ENCODE results near the gene SMG1.

SMG1 gene

GRCh38 chr16:18783430-18784341, 142.5 kb downstream of the SMG1 start:
- no peak for TF ChIP-seq GATA2 (IDR thresholded peaks at IDR 0.05; ENCODE audit: low read depth, low read length)

DNA sequence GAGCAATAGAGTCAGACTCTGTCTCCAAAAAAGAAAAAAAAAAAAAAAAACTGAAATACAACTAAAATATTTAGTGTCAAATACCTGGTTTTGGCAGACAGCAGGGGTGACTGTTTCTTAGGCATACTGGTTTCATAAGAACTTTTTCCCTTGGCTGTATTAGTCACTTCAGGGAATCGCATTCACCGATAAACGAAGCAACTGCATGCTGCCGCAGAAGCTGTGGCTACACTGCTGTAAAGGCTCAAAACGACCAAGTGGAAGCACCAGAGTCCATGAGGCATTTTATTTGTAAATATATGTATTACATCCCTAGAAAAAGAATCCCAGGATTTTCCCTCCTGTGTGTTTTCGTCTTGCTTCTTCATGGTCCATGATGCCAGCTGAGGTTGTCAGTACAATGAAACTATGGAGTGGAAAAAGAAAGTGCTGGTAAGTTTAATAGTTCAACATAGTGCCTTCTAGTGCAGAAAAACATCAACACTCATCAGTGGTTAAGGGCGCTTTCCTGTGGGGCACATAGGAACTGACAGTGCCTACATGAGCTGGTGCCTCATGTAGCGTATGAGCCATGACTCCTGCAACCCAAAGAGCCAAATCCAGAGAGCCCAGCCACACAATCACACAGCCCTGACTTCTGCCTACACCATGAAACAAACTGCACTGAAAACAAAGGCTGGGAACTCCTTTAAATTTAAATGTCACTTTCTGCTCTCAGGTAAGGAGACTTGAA, 143.3 kb downstream of the SMG1 start:
- TF ChIP-seq GATA3 (IDR thresholded peaks at IDR 0.05; ENCODE audit: low read depth, low read length) (no peak), GATA2 (IDR thresholded peaks at IDR 0.05; ENCODE audit: low read depth, low read length) (no peak)
